IMR-90 (cell line): ENCODE measurements around the gene WDR3. TPM values are rescaled to one million over a fixed set of nuclear protein-coding genes. Genes with fewer than 3 reads are reported as not detected.

Experiments
- ATAC-seq: fragments of 200-7000 bp; cut with Tn5 transposase; 2 replicates; pipeline ENCODE4 v1.9.1; 2020; ENCODE audit warnings: low read depth, mild to moderate bottlenecking, moderate library complexity
- BruUV-seq: library from RNA; stranded (reverse); fragments of 400-500 nt; replicated peaks from 2 replicates; lab custom pipeline; 2021; lab: Mats Ljungman, UMichigan
- CTCF ChIA-PET: fragments of 300-600 bp; formaldehyde crosslinking; extraction: SDS; loops from one replicate; lab custom pipeline; 2021; ENCODE audit warnings: antibody characterized with exemption; lab: Yijun Ruan, JAX
- POLR2A ChIA-PET: fragments of 300-600 bp; sonication (Branson Sonifier 250); formaldehyde crosslinking; loops from one replicate; lab custom pipeline; 2022; ENCODE audit warnings: antibody characterized with exemption; ENCODE audit not compliant: unreplicated experiment; lab: Charles Lee
- DNase-seq: peaks from one replicate; pipeline ENCODE4 v3.0.0; 2013
- H2AFZ ChIP-seq: replicated peaks from 2 replicates; pipeline ENCODE3; 2013; ENCODE audit warnings: low read length, mild to moderate bottlenecking; ENCODE audit not compliant: poor library complexity
- H2AK5ac ChIP-seq: 2 replicates; pipeline ENCODE4 v1.6.1; 2013; ENCODE audit warnings: low read depth, low read length, inconsistent platforms
- H2AK9ac ChIP-seq: replicated peaks from 2 replicates; pipeline ENCODE3; 2013; ENCODE audit warnings: mild to moderate bottlenecking, low read depth, low read length, moderate library complexity; ENCODE audit not compliant: poor library complexity
- H2BK120ac ChIP-seq: 2 replicates; pipeline ENCODE4 v1.6.1; 2013; ENCODE audit warnings: low read depth, low read length, inconsistent platforms
- H2BK15ac ChIP-seq: 3 replicates; pipeline ENCODE4 v1.6.1; 2013; ENCODE audit warnings: low read depth, low read length, inconsistent platforms
- H2BK20ac ChIP-seq: 2 replicates; pipeline ENCODE4 v1.6.1; 2013; ENCODE audit warnings: low read depth, mild to moderate bottlenecking, inconsistent platforms, low read length, moderate library complexity
- H2BK5ac ChIP-seq: 2 replicates; pipeline ENCODE4 v1.6.1; 2013; ENCODE audit warnings: mild to moderate bottlenecking, low read depth, low read length, inconsistent platforms; ENCODE audit not compliant: poor library complexity, severe bottlenecking
- H3K14ac ChIP-seq: replicated peaks from 2 replicates; pipeline ENCODE4 v1.6.1; 2013; ENCODE audit warnings: low read depth, low read length, inconsistent platforms
- H3K18ac ChIP-seq: 2 replicates; pipeline ENCODE4 v1.6.1; 2013; ENCODE audit warnings: low read depth, low read length, control low read depth
- H3K23ac ChIP-seq: 2 replicates; pipeline ENCODE4 v1.6.1; 2013; ENCODE audit warnings: low read depth, low read length, inconsistent platforms
- H3K27ac ChIP-seq: 2 replicates; pipeline ENCODE4 v1.5.1; 2013; ENCODE audit warnings: mild to moderate bottlenecking, control low read depth, low read length; ENCODE audit not compliant: insufficient read depth
- H3K27me3 ChIP-seq: 2 replicates; pipeline ENCODE4 v1.6.1; 2013; ENCODE audit warnings: low read length; ENCODE audit not compliant: control insufficient read depth, insufficient read depth
- H3K36me3 ChIP-seq: 2 replicates; pipeline ENCODE4 v1.6.1; 2013; ENCODE audit warnings: low read length, mixed read lengths; ENCODE audit not compliant: control insufficient read depth, insufficient read depth
- H3K4ac ChIP-seq: 2 replicates; pipeline ENCODE4 v1.6.1; 2013; ENCODE audit warnings: low read depth, low read length, inconsistent platforms
- H3K4me1 ChIP-seq: 2 replicates; pipeline ENCODE4 v1.6.1; 2013; ENCODE audit warnings: low read length, mixed read lengths; ENCODE audit not compliant: control insufficient read depth, insufficient read depth
- H3K4me2 ChIP-seq: 2 replicates; pipeline ENCODE4 v1.6.1; 2013; ENCODE audit warnings: low read depth, mild to moderate bottlenecking, control low read depth, low read length, moderate library complexity
- H3K4me3 ChIP-seq: 2 replicates; pipeline ENCODE4 v1.5.1; 2013; ENCODE audit warnings: low read depth, mild to moderate bottlenecking, control low read depth, low read length, moderate library complexity; ENCODE audit not compliant: insufficient read depth
- H3K56ac ChIP-seq: 2 replicates; pipeline ENCODE4 v1.6.1; 2013; ENCODE audit warnings: low read length, inconsistent platforms; ENCODE audit not compliant: insufficient read depth; ENCODE audit errors: extremely low read depth
- H3K79me1 ChIP-seq, 2 experiments: 2 replicates each; pipeline ENCODE4 v1.6.1; 2013; ENCODE audit warnings: low read length in 2 of 2, inconsistent platforms in 1 of 2, low read depth in 1 of 2
- H3K9ac ChIP-seq: 2 replicates; pipeline ENCODE4 v1.6.1; 2013; ENCODE audit warnings: low read depth, low read length, control low read depth
- H3K9me1 ChIP-seq: 2 replicates; pipeline ENCODE4 v1.6.1; 2013; ENCODE audit warnings: low read length, inconsistent platforms; ENCODE audit not compliant: insufficient read depth
- H3K9me3 ChIP-seq: 2 replicates; pipeline ENCODE4 v1.6.1; 2013; ENCODE audit warnings: low read length; ENCODE audit not compliant: control insufficient read depth, insufficient read depth
- H4K20me1 ChIP-seq: 2 replicates; pipeline ENCODE4 v1.6.1; 2013; ENCODE audit warnings: low read length, inconsistent platforms; ENCODE audit not compliant: insufficient read depth
- H4K5ac ChIP-seq: 2 replicates; pipeline ENCODE4 v1.6.1; 2013; ENCODE audit warnings: mild to moderate bottlenecking, low read depth, low read length, control low read depth
- H4K8ac ChIP-seq, 2 experiments: 2 replicates each; pipeline ENCODE4 v1.6.1; 2013; ENCODE audit warnings: low read depth in 2 of 2, low read length in 2 of 2, control low read depth in 1 of 2, inconsistent platforms in 1 of 2
- H4K91ac ChIP-seq: 2 replicates; pipeline ENCODE4 v1.6.1; 2013; ENCODE audit warnings: low read depth, low read length, inconsistent platforms; ENCODE audit not compliant: insufficient read depth
- MAZ ChIP-seq: IDR thresholded peaks from 2 replicates; pipeline ENCODE4 v1.6.1; 2012; ENCODE audit warnings: low read depth, mild to moderate bottlenecking, low read length, improper control_type of control experiment, moderate library complexity, borderline replicate concordance
- WGBS, 2 experiments: methylation state at CpG; one replicate each; pipeline versions ENCODE4 v1.1.5 to v1.1.7; 2013; ENCODE audit warnings: missing lambda C conversion rate in 2 of 2; ENCODE audit not compliant: insufficient read length in 1 of 2; ENCODE audit errors: extremely low coverage in 2 of 2; 5-methylcytosine and 5-hydroxymethylcytosine counted together
- dilution Hi-C: fragments of 300-500 bp; cut with HindIII; formaldehyde crosslinking; loops from one replicate; pipeline ENCODE4 v1.14.3; 2018; ENCODE audit warnings: low sequenced_read_pairs; ENCODE audit not compliant: unreplicated experiment
- in situ Hi-C: fragments of 300-500 bp; cut with MboI; formaldehyde crosslinking; loops from 3 replicates; pipeline ENCODE4 v1.14.3; 2019; ENCODE audit warnings: low sequenced_read_pairs, inconsistent platforms, mixed read lengths
- intact Hi-C: fragments of 100-400 bp; cut with micrococcal nuclease; formaldehyde crosslinking; loops from 2 replicates; pipeline ENCODE4 v1.10.0; 2022
- polyA plus RNA-seq, 3 experiments: library from polyadenylated mRNA; depleted of rRNA; stranded (reverse); fragments of >200 nt; gene quantifications; 2 replicates each; pipeline ENCODE4 v1.2.3, GENCODE V29; 2012; ENCODE audit warnings: low replicate concordance in 1 of 3
- total RNA-seq: library from RNA; depleted of rRNA; stranded (reverse); fragments of >200 nt; gene quantifications from 2 replicates; pipeline ENCODE4 v1.2.3, GENCODE V29; 2012
- TF ChIP-seq, protein P1 (sequence below): fragments of 150-350 bp; IDR thresholded peaks from 2 replicates; pipeline ENCODE4 v1.6.1; 2016; ENCODE audit warnings: low read depth, mild to moderate bottlenecking, low read length, moderate library complexity, borderline replicate concordance
- TF ChIP-seq, protein P2 (sequence below): conservative IDR thresholded peaks from 2 replicates; pipeline ENCODE4 v1.5.1; 2012; ENCODE audit warnings: mild to moderate bottlenecking, low read depth, low read length, improper control_type of control experiment

WDR3 gene
- total and polyA plus RNA-seq, 2 of the 4 experiments (the other 2 are of a cell fraction), result 16.7 to 88.5 TPM

DNA sequence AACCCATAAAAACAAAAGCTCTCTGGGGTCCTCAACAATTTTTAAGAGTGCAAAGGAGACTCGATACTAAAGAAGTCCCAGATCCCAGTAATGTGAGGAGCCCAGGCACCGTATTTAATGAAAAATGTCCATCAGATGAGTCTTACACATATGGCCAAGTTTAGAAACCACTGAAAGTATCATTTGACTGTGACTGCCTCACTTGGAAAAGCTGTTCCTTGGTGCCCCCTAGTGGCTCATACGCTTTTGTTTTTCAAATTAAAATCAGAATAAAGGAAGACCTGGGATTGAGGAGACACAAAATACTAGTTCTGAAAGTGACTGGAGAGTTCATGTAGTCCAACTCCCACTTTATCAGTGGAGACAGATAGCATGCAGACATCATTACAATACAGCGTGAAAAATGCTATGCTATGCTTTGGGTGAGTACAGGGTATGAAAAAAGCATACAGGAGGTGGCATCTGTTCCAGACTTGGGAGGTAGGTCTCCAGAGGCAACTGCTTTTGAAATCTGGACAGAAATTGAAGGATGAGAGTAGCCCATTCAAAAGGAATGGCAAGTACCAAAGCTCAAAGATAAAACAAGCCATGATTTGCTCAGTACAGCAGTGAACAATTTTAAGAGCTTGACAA, 33.9 kb upstream of the WDR3 start (continued):
- TF ChIP-seq, protein P1, sequence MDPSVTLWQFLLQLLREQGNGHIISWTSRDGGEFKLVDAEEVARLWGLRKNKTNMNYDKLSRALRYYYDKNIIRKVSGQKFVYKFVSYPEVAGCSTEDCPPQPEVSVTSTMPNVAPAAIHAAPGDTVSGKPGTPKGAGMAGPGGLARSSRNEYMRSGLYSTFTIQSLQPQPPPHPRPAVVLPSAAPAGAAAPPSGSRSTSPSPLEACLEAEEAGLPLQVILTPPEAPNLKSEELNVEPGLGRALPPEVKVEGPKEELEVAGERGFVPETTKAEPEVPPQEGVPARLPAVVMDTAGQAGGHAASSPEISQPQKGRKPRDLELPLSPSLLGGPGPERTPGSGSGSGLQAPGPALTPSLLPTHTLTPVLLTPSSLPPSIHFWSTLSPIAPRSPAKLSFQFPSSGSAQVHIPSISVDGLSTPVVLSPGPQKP, result no peak

DNA sequence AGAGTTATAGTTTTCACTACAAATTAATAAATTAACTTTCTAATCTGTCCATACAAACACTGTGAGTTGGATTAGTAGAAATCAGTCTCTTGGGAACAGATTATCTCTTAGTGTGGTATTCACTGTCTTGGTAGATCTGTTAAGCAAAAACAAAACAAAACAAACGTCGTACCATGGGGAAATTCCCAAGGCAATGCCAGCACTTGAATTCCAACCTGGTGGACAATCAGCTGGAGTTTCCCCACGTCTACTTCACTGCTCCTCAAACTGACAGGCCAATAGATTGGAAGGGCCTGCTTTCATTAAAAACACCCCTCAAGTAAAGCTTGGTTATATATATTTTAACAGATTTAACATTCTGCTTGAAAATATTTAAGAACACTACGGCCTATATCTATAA, 32.0 kb upstream of the WDR3 start:
- DNase-seq (peak; percentile 50), ATAC-seq (no peak)
- no peak overlapping the region for H2AK5ac ChIP-seq
- peaks cover 0 to 9% of the 10 kb centered on the region in 2 experiments; a peak in 3 of 4 replicates for H3K79me1 ChIP-seq
- no peak overlapping the region for H3K4me3 ChIP-seq
- POLR2A ChIA-PET, result no interaction called here
- H3K36me3 ChIP-seq, result peaks cover 6% of the 10 kb centered on the region
- CTCF ChIA-PET, result interaction anchor here (0.6 kb wide), 1 partner anchor 1401 kb away, joined by 6 read pairs; no protein-coding TSS in a partner anchor
- no peaks in the 10 kb centered on the region for H3K9me3 ChIP-seq
- intact Hi-C loops (loop anchor here (5.0 to 10.0 kb wide), 4 partner anchors 200 to 823 kb away; partner anchors contain the start of gene MAN1A2), dilution Hi-C loops (no loop called here), in situ Hi-C loops (loop anchor here (25.0 kb wide), 1 partner anchor 135 kb away; no protein-coding TSS in a partner anchor)
- no peaks in the 10 kb centered on the region for H3K9me1 ChIP-seq
- no peak overlapping the region for H2AK9ac ChIP-seq
- no peak overlapping the region for H3K4me2 ChIP-seq
- no peak overlapping the region for H2AFZ ChIP-seq
- H4K20me1 ChIP-seq, result no peaks in the 10 kb centered on the region
- no peak overlapping the region for H2BK20ac ChIP-seq
- no peak overlapping the region for H4K5ac ChIP-seq
- no peak for TF ChIP-seq MAZ
- TF ChIP-seq, protein P2, sequence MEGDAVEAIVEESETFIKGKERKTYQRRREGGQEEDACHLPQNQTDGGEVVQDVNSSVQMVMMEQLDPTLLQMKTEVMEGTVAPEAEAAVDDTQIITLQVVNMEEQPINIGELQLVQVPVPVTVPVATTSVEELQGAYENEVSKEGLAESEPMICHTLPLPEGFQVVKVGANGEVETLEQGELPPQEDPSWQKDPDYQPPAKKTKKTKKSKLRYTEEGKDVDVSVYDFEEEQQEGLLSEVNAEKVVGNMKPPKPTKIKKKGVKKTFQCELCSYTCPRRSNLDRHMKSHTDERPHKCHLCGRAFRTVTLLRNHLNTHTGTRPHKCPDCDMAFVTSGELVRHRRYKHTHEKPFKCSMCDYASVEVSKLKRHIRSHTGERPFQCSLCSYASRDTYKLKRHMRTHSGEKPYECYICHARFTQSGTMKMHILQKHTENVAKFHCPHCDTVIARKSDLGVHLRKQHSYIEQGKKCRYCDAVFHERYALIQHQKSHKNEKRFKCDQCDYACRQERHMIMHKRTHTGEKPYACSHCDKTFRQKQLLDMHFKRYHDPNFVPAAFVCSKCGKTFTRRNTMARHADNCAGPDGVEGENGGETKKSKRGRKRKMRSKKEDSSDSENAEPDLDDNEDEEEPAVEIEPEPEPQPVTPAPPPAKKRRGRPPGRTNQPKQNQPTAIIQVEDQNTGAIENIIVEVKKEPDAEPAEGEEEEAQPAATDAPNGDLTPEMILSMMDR, result no peak
- no peak overlapping the region for H3K56ac ChIP-seq
- BruUV-seq, result no TSS peak
- H3K14ac ChIP-seq, result no peak overlapping the region
- H4K91ac ChIP-seq, result no peak overlapping the region
- H3K27me3 ChIP-seq, result no peaks in the 10 kb centered on the region
- WGBS, 2 experiments, result no CpG with 5 or more reads among the region's 4 CpGs
- H3K4ac ChIP-seq, result no peak overlapping the region
- H2BK5ac ChIP-seq, result peak overlapping the region; percentile 23
- H3K27ac ChIP-seq, result no peak overlapping the region
- no peak overlapping the region for H2BK15ac ChIP-seq
- H3K4me1 ChIP-seq, result peaks cover 2% of the 10 kb centered on the region; the same call in 1 of the 2 replicates
- no peak overlapping the region for H3K23ac ChIP-seq
- no peak overlapping the region; a peak in 1 of 4 replicates for H4K8ac ChIP-seq
- no peak overlapping the region for H2BK120ac ChIP-seq
- no peak overlapping the region for H3K18ac ChIP-seq
- H3K9ac ChIP-seq, result no peak overlapping the region
